ENCODE measurements around the gene RANBP17. TPM values are rescaled to one million over a fixed set of nuclear protein-coding genes. Genes with fewer than 3 reads are reported as not detected.

RANBP17 gene
- total and polyA plus RNA-seq, 9 of the 15 experiments (the other 6 are each of a cell fraction or from before 2014, with no cell fraction given), result not detected

DNA sequence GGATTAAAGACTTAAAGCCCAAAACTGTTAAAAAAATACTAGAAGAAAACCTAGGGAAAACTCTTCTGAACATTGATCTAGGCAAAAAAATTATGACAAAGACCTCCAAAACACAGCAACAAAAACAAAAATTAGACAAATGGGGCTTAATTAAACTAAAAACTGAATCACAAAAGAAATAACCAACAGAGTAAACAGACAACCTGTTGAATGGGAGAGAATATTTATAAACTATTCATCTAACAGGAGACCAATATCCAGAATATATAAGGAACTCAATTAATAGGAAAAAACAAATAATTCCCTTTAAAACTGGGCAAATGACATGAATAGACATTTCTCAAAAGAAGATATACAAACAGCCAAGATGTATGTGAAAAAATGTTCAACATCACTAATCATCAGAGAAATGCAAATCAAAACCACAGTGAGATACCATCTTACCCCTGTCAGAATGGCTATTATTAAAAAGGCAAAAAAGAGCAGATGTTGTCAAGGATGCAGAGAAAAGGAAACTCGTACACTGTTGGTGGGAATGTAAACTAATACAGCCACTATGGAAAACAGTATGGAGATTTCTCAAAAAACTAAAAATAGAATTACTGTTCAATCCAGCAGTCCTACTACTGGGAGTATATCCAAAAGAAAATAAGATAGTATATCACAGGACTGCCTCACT, 397.1 kb downstream of the RANBP17 start:
- Histone ChIP-seq H3K79me2 (ENCODE audit: control insufficient read depth, insufficient read depth, low read length) (no peaks in the 10 kb centered on the region), H3K9me3 (replicated peaks; ENCODE audit: control insufficient read depth, insufficient read depth, low read depth, low read length) (no peaks in the 10 kb centered on the region), H3K27me3 (ENCODE audit: control insufficient read depth in 2 of 2, insufficient read depth in 2 of 2, low read length in 2 of 2) (no peaks in the 10 kb centered on the region), H3K9ac (ENCODE audit: insufficient read depth in 1 of 2, low read depth in 2 of 2, low read length in 2 of 2) (no peak overlapping the region), H2AFZ (ENCODE audit: low read depth, low read length) (no peak overlapping the region), H3K4me3 (no peak overlapping the region), H4K20me1 (replicated peaks; ENCODE audit: control insufficient read depth, insufficient read depth, low read length) (no peaks in the 10 kb centered on the region), H3K9me1 (ENCODE audit: control insufficient read depth, insufficient read depth, low read length) (no peaks in the 10 kb centered on the region), H3K4me2 (ENCODE audit: insufficient read depth, low read length) (no peak overlapping the region), H3K27ac (ENCODE audit: extremely low read depth, low read depth, low read length) (no peak overlapping the region), H3K36me3 (ENCODE audit: control insufficient read depth, insufficient read depth, low read length) (no peaks in the 10 kb centered on the region), H3K4me1 (replicated peaks in 1 of 2; ENCODE audit: control insufficient read depth in 2 of 2, insufficient read depth in 2 of 2, low read length in 2 of 2) (no peaks in the 10 kb centered on the region)
- ATAC-seq (no peak), DNase-seq (ENCODE audit: extremely low read depth in 1 of 4, low spot score in 3 of 4) (no peak), FAIRE-seq (no peak)
- intact Hi-C loops (cut with micrococcal nuclease) (no loop called here), in situ Hi-C loops (cut with MboI) (no loop called here)
- POLR2A ChIA-PET, result no interaction called here
- CTCF ChIA-PET (ENCODE audit: low intra/inter-chr PET ratio), result no interaction called here
- BruUV-seq (replicated peaks), result no TSS peak
- WGBS (ENCODE audit: insufficient coverage, low coverage, missing lambda C conversion rate), result 0% methylated on average over 1 of the region's 1 CpG
- TF ChIP-seq CBX3 (IDR thresholded peaks at IDR 0.05; ENCODE audit: borderline replicate concordance in 1 of 2, low read length in 2 of 2), result no peak
- TF ChIP-seq, protein P1, sequence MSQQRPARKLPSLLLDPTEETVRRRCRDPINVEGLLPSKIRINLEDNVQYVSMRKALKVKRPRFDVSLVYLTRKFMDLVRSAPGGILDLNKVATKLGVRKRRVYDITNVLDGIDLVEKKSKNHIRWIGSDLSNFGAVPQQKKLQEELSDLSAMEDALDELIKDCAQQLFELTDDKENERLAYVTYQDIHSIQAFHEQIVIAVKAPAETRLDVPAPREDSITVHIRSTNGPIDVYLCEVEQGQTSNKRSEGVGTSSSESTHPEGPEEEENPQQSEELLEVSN (IDR thresholded peaks at IDR 0.05; ENCODE audit: borderline replicate concordance in 1 of 2, extremely low read depth in 1 of 2, insufficient read depth in 1 of 2, insufficient read length in 1 of 2, low read depth in 1 of 2, low read length in 1 of 2, poor library complexity in 1 of 2, severe bottlenecking in 1 of 2), result no peak
- TF ChIP-seq ZNF253 (CRISPR knock-in tag; conservative IDR thresholded peaks at IDR 0.05), result no peak
- no peak for TF ChIP-seq KAT7 (CRISPR knock-in tag; IDR thresholded peaks at IDR 0.05; ENCODE audit: borderline replicate concordance)
- TF ChIP-seq, protein P2, sequence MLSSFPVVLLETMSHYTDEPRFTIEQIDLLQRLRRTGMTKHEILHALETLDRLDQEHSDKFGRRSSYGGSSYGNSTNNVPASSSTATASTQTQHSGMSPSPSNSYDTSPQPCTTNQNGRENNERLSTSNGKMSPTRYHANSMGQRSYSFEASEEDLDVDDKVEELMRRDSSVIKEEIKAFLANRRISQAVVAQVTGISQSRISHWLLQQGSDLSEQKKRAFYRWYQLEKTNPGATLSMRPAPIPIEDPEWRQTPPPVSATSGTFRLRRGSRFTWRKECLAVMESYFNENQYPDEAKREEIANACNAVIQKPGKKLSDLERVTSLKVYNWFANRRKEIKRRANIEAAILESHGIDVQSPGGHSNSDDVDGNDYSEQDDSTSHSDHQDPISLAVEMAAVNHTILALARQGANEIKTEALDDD (IDR thresholded peaks at IDR 0.05), result no peak
- TF ChIP-seq, protein P3, sequence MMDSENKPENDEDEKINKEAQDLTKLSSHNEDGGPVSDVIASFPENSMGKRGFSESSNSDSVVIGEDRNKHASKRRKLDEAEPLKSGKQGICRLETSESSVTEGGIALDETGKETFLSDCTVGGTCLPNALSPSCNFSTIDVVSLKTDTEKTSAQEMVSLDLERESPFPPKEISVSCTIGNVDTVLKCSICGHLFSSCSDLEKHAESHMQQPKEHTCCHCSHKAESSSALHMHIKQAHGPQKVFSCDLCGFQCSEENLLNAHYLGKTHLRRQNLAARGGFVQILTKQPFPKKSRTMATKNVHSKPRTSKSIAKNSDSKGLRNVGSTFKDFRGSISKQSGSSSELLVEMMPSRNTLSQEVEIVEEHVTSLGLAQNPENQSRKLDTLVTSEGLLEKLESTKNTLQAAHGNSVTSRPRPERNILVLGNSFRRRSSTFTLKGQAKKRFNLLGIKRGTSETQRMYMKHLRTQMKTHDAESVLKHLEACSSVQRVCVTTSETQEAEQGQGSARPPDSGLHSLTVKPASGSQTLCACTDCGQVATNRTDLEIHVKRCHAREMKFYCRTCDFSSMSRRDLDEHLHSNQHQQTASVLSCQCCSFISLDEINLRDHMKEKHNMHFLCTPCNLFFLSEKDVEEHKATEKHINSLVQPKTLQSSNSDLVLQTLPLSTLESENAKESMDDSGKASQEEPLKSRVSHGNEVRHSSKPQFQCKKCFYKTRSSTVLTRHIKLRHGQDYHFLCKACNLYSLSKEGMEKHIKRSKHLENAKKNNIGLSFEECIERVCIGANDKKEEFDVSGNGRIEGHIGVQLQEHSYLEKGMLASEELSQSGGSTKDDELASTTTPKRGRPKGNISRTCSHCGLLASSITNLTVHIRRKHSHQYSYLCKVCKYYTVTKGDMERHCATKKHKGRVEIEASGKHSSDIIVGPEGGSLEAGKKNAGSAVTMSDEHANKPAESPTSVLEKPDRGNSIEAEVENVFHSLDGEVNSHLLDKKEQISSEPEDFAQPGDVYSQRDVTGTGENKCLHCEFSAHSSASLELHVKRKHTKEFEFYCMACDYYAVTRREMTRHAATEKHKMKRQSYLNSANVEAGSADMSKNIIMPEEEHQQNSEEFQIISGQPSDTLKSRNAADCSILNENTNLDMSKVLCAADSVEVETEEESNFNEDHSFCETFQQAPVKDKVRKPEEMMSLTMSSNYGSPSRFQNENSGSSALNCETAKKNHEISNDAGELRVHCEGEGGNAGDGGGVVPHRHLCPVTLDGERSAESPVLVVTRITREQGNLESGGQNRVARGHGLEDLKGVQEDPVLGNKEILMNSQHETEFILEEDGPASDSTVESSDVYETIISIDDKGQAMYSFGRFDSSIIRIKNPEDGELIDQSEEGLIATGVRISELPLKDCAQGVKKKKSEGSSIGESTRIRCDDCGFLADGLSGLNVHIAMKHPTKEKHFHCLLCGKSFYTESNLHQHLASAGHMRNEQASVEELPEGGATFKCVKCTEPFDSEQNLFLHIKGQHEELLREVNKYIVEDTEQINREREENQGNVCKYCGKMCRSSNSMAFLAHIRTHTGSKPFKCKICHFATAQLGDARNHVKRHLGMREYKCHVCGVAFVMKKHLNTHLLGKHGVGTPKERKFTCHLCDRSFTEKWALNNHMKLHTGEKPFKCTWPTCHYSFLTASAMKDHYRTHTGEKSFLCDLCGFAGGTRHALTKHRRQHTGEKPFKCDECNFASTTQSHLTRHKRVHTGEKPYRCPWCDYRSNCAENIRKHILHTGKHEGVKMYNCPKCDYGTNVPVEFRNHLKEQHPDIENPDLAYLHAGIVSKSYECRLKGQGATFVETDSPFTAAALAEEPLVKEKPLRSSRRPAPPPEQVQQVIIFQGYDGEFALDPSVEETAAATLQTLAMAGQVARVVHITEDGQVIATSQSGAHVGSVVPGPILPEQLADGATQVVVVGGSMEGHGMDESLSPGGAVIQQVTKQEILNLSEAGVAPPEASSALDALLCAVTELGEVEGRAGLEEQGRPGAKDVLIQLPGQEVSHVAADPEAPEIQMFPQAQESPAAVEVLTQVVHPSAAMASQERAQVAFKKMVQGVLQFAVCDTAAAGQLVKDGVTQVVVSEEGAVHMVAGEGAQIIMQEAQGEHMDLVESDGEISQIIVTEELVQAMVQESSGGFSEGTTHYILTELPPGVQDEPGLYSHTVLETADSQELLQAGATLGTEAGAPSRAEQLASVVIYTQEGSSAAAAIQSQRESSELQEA (IDR thresholded peaks at IDR 0.05; ENCODE audit: low read depth), result no peak
- no peak for TF ChIP-seq ZNF76 (CRISPR knock-in tag; IDR thresholded peaks at IDR 0.05; ENCODE audit: borderline replicate concordance)
- no peak for TF ChIP-seq ATF7 (IDR thresholded peaks at IDR 0.05)
- no peak for TF ChIP-seq ZFP36 (IDR thresholded peaks at IDR 0.05; ENCODE audit: low read depth, low read length, partially characterized antibody)
- no peak for TF ChIP-seq SMARCB1 (IDR thresholded peaks at IDR 0.05; ENCODE audit: insufficient read length, low read depth)

Measured in K562 (cell line).